Loucy (cell line): ENCODE data around the gene GRK2.
A peak's percentile ranks its signal among the peaks of the same experiment; 100 is the strongest.

Experiments
- H2AFZ ChIP-seq: fragments of 200-600 bp; sonication (generic); 2 replicates; pipeline ENCODE4 v1.6.0; 2016; ENCODE audit warnings: antibody characterized with exemption, mild to moderate bottlenecking, low read length, moderate library complexity
- H3F3A ChIP-seq: fragments of 200-600 bp; 2 replicates; pipeline ENCODE4 v1.6.0; 2016; ENCODE audit warnings: antibody characterized with exemption, low read depth, mild to moderate bottlenecking
- H3K27me3 ChIP-seq: fragments of 200-600 bp; sonication (generic); 2 replicates; pipeline ENCODE4 v1.6.1; 2014; ENCODE audit warnings: low read length, mild to moderate bottlenecking; ENCODE audit not compliant: insufficient read depth, poor library complexity, severe bottlenecking
- H3K36me3 ChIP-seq: fragments of 200-600 bp; sonication (generic); 2 replicates; pipeline ENCODE4 v1.6.1; 2016; ENCODE audit warnings: low read length; ENCODE audit not compliant: insufficient read depth
- H3K4me1 ChIP-seq: fragments of 200-600 bp; sonication (generic); 2 replicates; pipeline ENCODE4 v1.5.1; 2014; ENCODE audit warnings: low read length, mild to moderate bottlenecking; ENCODE audit not compliant: insufficient read depth, poor library complexity, severe bottlenecking
- H3K4me2 ChIP-seq: fragments of 200-600 bp; sonication (generic); 2 replicates; pipeline ENCODE4 v1.6.0; 2014; ENCODE audit warnings: antibody characterized with exemption, low read length, low read depth, mild to moderate bottlenecking; ENCODE audit not compliant: poor library complexity, severe bottlenecking
- H3K4me3 ChIP-seq: fragments of 200-600 bp; sonication (generic); 2 replicates; pipeline ENCODE4 v1.5.1; 2014; ENCODE audit warnings: low read length, mild to moderate bottlenecking, mixed read lengths; ENCODE audit not compliant: poor library complexity, severe bottlenecking
- H3K79me2 ChIP-seq: fragments of 200-600 bp; sonication (generic); 2 replicates; pipeline ENCODE4 v1.6.1; 2014; ENCODE audit warnings: low read length; ENCODE audit not compliant: insufficient read depth
- H3K9ac ChIP-seq: fragments of 200-600 bp; sonication (generic); 2 replicates; pipeline ENCODE4 v1.6.0; 2014; ENCODE audit warnings: mild to moderate bottlenecking, low read depth, low read length, moderate library complexity; ENCODE audit not compliant: poor library complexity, severe bottlenecking
- H3K9me2 ChIP-seq: fragments of 200-600 bp; sonication (generic); replicated peaks from 2 replicates; pipeline ENCODE4 v1.6.1; 2016; ENCODE audit warnings: low read depth, low read length, mixed read lengths
- H3K9me3 ChIP-seq: fragments of 200-600 bp; sonication (generic); 2 replicates; pipeline ENCODE4 v1.6.1; 2014; ENCODE audit warnings: mild to moderate bottlenecking, antibody characterized with exemption, low read length, low read depth; ENCODE audit not compliant: insufficient read depth
- H4K20me1 ChIP-seq: fragments of 200-600 bp; sonication (generic); 2 replicates; pipeline ENCODE4 v1.6.0; 2014; ENCODE audit warnings: antibody characterized with exemption, low read length, mild to moderate bottlenecking; ENCODE audit not compliant: insufficient read depth, poor library complexity, severe bottlenecking
- CTCF ChIP-seq: fragments of 200-600 bp; sonication (generic); conservative IDR thresholded peaks from 2 replicates; pipeline ENCODE4 v1.5.1; 2014; ENCODE audit warnings: mild to moderate bottlenecking, antibody characterized with exemption, low read length
- EZH2phosphoT487 ChIP-seq: fragments of 200-600 bp; IDR thresholded peaks from 2 replicates; pipeline ENCODE4 v1.6.1; 2018; ENCODE audit warnings: antibody characterized with exemption, mild to moderate bottlenecking, moderate library complexity, borderline replicate concordance

The GRK2 gene

DNA sequence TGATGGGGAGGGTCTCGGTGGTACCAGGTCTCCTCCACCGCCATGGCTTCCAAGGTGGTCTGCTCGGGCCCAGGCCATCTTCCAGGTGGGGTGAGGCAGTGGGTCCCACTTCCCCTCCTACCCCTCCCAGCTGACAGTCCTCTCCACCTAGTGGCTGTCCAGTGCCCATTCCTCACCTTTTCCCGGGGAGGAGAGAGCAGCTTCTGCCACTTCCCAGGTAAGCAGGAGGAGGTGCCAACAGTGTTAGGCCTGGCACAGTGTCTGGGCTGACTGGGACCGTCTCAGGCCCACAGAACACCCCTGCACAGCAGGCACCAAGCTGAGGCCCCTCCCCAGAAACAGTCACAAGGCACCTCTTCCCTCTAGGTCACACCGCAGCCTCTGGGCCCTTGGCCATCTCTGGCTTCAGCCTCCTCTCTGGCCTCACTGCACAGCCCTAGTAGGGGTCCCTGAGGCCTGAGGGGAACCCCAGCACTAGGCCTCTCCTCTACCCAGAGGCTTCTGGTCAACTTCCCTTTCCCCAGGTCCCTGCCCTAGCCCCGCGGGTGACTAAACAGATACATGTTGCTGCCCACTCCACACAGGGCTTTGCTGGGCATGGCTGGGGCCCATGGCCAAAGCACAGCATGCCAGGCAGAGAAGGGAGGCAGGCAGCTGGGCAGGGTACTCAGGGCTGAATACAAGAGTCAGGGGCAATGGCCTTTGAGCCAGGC, 20.5 kb downstream of the GRK2 start:
- Histone ChIP-seq H3K9ac (peak overlapping the region; percentile 98), H3K4me2 (peak overlapping the region; percentile 90), H3K36me3 (peaks cover 56% of the 10 kb centered on the region; the same call in 1 of the 2 replicates), H3F3A (peaks cover 6% of the 10 kb centered on the region), H3K79me2 (peaks cover 51% of the 10 kb centered on the region), H3K4me3 (peak overlapping the region; percentile 95), H4K20me1 (peaks cover 23% of the 10 kb centered on the region), H3K9me3 (no peaks in the 10 kb centered on the region), H2AFZ (no peak overlapping the region), H3K9me2 (no peaks in the 10 kb centered on the region), H3K27me3 (no peaks in the 10 kb centered on the region), H3K4me1 (peaks cover 36% of the 10 kb centered on the region)
- TF ChIP-seq EZH2phosphoT487 (no peak), CTCF (peak; percentile 33)

DNA sequence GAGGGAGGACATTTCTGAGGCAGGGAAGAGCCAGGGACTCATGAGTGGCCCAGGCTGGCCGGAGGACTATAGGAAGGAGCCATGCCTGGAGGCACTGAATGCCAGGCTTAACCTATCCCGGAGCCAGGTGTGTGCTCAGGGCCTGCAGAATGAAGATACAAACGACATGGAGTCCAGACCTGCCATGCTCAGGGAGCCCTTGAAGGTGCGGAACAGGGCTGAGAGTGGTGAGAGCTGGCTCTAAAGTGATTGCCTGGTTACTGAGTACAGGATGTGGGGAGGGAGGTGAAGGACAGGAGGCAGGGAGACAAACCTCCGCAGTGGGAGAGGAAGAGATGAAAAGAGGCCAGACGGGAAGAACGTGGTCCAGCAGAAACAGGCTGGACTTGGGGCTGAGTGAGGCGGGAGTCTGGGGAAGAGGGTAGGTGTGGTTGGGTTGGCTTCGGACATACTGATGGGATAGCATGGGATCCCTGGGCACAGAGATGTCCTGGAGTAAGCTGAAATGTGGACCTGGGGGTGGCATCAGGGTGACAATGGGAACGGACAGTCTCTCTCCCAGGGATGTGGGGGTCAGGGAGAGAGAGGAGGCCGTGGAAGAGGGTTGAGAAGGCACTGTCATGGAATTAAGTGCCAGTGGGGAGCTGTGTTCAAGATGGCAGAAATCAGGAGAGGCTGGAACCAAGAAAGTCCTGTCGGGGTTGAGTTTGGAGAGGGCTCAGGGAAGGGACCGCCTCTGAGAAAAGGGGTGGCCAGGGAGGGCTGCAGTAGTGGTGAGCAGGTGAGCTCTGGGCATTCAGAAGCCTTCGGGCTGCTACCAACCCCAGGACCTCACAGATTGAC, 21.3 kb downstream of the GRK2 start:
- H3K4me2 ChIP-seq = peak overlapping the region; percentile 90
- H3K9me3 ChIP-seq = no peaks in the 10 kb centered on the region
- H3F3A ChIP-seq = peaks cover 6% of the 10 kb centered on the region
- no peaks in the 10 kb centered on the region for H3K27me3 ChIP-seq
- H2AFZ ChIP-seq = no peak overlapping the region
- H3K9ac ChIP-seq = peak overlapping the region; percentile 98
- TF ChIP-seq CTCF (no peak), EZH2phosphoT487 (no peak)
- peak overlapping the region; percentile 95 for H3K4me3 ChIP-seq
- peaks cover 43% of the 10 kb centered on the region for H3K4me1 ChIP-seq
- peaks cover 53% of the 10 kb centered on the region; the same call in 1 of the 2 replicates for H3K36me3 ChIP-seq
- no peaks in the 10 kb centered on the region for H3K9me2 ChIP-seq
- peaks cover 23% of the 10 kb centered on the region for H4K20me1 ChIP-seq
- peaks cover 53% of the 10 kb centered on the region for H3K79me2 ChIP-seq

- peaks cover 47% of the 10 kb centered on the region; the same call in 1 of the 2 replicates for H3K36me3 ChIP-seq
- H3K9ac ChIP-seq = peak overlapping the region; percentile 98
- TF ChIP-seq CTCF (no peak), EZH2phosphoT487 (no peak)
- H3F3A ChIP-seq = peaks cover 6% of the 10 kb centered on the region
- H3K9me3 ChIP-seq = no peaks in the 10 kb centered on the region
- peak overlapping the region; percentile 95 for H3K4me3 ChIP-seq
- peaks cover 53% of the 10 kb centered on the region for H3K79me2 ChIP-seq
- H3K4me2 ChIP-seq = peak overlapping the region; percentile 90
- peaks cover 28% of the 10 kb centered on the region for H4K20me1 ChIP-seq
- no peaks in the 10 kb centered on the region for H3K27me3 ChIP-seq
- peaks cover 44% of the 10 kb centered on the region for H3K4me1 ChIP-seq
- no peaks in the 10 kb centered on the region for H3K9me2 ChIP-seq
- no peak overlapping the region for H2AFZ ChIP-seq
Measured at GRCh38 chr11:67288198-67288451, 21.9 kb downstream of the GRK2 start.
